ENCODE data around the gene HLA-DPB1. TPM values are rescaled to one million over a fixed set of nuclear protein-coding genes. Genes with fewer than 3 reads are reported as not detected.

Gene HLA-DPB1
- total RNA-seq (100 to 1,000 TPM in 1 of 10 donors, 10 to 100 TPM in 9; 19.2 to 264 (median 34.8) TPM), polyA plus RNA-seq (10 to 100 TPM; 18.7 to 48.2 TPM)
- long read RNA-seq, donor 1, transcript HLA-DPB1-211 (6 exons, 1,560 nt) = major isoform, 17 of 26 reads
- long read RNA-seq, donor 1, partial matches to known transcripts = 3 of 26 reads
- long read RNA-seq, donor 1, other reads (novel, unspliced or antisense) = 5 of 26 reads
- long read RNA-seq, donor 2, transcript HLA-DPB1-211 (6 exons, 1,560 nt) = major isoform, 17 of 28 reads
- long read RNA-seq, donor 2, partial matches to known transcripts = 9 of 28 reads
- long read RNA-seq, donor 2, other reads (novel, unspliced or antisense) = 2 of 28 reads
- long read RNA-seq, donor 3, partial matches to known transcripts = 0 of 4 reads
- long read RNA-seq, donor 3, other reads (novel, unspliced or antisense) = 1 of 4 reads

DNA sequence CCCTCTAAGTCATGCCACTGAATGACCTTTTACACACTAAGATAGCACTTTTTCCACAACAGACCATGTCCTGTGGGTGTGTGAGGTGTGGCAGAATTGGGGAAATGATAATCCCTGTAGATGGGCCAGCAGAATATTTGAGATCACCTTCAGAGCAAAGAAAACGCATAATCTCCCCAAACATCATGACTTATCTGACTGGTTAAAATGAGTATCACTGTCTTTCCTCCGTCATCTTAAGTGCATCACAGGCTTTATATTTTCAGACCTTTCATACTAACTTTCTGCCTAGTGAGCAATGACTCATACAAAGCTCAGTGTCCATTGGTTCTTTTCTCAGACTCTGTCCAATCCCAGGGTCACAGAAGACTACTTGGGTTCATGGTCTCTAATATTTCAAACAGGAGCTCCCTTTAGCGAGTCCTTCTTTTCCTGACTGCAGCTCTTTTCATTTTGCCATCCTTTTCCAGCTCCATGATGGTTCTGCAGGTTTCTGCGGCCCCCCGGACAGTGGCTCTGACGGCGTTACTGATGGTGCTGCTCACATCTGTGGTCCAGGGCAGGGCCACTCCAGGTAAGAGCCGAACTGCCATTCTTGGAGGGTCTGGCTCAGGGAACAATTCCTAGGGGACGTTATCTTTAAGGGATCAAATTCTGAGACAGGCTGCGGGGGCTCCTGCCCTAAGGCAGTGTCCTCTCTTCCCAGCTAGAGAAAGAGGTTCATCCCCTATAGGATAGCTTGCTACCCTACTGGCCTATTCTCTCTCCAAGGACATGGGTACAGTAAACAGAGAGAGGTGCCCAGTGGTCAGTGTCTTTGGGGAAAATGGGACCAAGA lies at the start of gene HLA-DPB1:
Gene HLA-DPB1, plus strand, starts transcription at position 423 of the 838 bp plus-strand sequence. Its CDS starts 52 bp downstream, at position 475.
- WGBS, 2 donors = 43 to 56% methylated on average over 10 of the region's 10 CpGs
- peaks cover 0 to 82% (median under 1%) of the 10 kb centered on the region in 9 donors for H3K4me1 ChIP-seq
- H3K9me3 ChIP-seq = no peaks in the 10 kb centered on the region
- peaks cover 0 to 14% (median 0%) of the 10 kb centered on the region in 9 donors for H3K36me3 ChIP-seq
- TF ChIP-seq, protein P1, sequence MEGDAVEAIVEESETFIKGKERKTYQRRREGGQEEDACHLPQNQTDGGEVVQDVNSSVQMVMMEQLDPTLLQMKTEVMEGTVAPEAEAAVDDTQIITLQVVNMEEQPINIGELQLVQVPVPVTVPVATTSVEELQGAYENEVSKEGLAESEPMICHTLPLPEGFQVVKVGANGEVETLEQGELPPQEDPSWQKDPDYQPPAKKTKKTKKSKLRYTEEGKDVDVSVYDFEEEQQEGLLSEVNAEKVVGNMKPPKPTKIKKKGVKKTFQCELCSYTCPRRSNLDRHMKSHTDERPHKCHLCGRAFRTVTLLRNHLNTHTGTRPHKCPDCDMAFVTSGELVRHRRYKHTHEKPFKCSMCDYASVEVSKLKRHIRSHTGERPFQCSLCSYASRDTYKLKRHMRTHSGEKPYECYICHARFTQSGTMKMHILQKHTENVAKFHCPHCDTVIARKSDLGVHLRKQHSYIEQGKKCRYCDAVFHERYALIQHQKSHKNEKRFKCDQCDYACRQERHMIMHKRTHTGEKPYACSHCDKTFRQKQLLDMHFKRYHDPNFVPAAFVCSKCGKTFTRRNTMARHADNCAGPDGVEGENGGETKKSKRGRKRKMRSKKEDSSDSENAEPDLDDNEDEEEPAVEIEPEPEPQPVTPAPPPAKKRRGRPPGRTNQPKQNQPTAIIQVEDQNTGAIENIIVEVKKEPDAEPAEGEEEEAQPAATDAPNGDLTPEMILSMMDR (IDR thresholded peaks at IDR 0.05) = no peak
- DNase-seq (peak in 1 of 2 donors; percentile 50), ATAC-seq (peak; percentile 74 to 87 (median 80))
- H3K4me3 ChIP-seq = peak within 1 kb of the TSS in 9 of 10 donors; percentile 33 to 71 (median 57)
- peaks cover 0 to 3% (median 0%) of the 10 kb centered on the region in 7 donors for H3K27me3 ChIP-seq
- H3K27ac ChIP-seq = peak within 1 kb of the TSS; percentile 19 to 96 (median 82)
- intact Hi-C loops (cut with DNase I) = loop anchor here in 1 of 10 donors (5.0 kb wide), 1 partner anchor 58 kb away; no protein-coding TSS in a partner anchor

DNA sequence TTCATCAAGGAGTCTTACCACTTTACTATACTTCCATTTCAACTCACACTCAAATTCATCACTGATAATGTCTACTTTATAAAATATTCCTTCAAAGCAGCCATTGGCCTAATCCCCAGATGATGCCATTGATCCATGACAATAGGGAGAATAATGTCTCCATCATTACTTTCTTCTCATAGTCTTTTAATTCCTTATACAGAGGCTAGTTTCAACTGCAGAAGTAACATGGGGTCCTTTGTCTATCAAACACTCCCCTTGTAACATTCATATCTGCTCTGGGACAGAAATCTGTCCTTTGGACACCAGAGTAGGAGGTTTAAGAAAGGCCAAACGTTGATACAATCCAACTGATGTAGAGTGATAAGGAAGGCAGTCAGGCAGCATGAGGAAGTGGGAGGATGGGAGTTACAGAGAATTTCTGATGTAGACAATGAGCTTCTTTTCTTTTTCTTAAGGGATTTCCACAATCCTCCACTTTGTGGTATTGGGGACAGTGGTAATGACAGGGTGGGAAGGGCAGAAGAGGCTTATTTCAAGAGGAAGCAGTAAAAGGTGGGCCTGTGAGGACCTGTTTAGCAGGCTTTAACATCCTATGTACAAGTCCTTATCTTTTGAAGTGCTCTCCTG lies 47.5 kb upstream of the HLA-DPB1 start:
- 2 to 14% methylated on average over 1 of the region's 1 CpG for WGBS, 2 donors
- H3K27ac ChIP-seq = peak overlapping the region in 8 of 10 donors; percentile 9 to 94 (median 85)

DNA sequence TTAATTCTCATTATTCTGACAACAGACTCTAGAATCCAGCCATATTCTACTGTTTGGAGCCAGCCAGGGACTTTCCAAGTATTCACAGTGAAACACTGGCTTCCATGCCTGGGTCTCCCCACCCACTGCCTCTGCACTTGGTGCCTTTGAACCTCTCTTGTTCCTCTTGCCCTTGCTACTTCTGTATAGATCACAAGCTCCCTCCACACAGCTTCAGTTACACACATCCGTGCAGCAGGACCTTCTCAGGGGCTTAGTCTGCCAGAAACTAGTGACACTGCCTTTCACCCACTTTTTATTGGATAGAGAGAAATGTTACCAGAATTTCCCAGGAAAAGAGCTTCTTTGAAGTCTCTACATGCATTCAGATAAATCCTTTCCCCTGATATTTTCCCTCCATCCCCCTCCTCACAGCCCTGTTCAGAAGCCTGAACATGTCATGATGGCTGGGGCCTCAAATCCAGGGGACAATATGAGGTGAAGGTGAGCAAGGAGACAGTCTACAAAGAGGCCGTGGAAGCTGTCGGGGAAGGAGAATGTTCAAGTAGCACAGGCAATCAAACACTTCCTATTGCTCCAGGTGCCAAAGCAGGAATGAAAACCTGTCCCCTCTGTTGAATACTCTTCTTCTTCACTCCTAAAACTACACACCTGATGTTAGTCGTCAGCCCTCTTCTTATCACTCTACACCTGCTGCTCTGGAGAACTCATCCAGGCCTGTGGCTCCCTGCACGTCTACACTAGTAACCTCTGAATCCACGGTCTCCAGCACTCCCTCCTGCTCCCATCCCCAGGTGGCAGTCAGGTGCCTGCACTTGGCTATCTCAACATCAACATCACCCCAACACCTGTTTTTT lies 46.2 kb upstream of the HLA-DPB1 start:
- Histone ChIP-seq H3K9me3 (peaks cover 0 to 3% (median 0%) of the 10 kb centered on the region in 11 donors), H3K36me3 (no peaks in the 10 kb centered on the region), H3K27ac (peak overlapping the region; percentile 40 to 94 (median 82)), H3K4me1 (peaks cover 0 to 26% (median 6%) of the 10 kb centered on the region in 9 donors), H3K27me3 (peaks cover 0 to 9% (median 0%) of the 10 kb centered on the region in 7 donors), H3K4me3 (no peak overlapping the region)
- 37 to 51% methylated on average over 6 of the region's 6 CpGs for WGBS, 2 donors
- peak; percentile 87 to 98 (median 96) for ATAC-seq
- TF ChIP-seq, protein P1 (IDR thresholded peaks at IDR 0.05) = no peak
- intact Hi-C loops (cut with DNase I) = no loop called here
- DNase-seq = peak in 1 of 2 donors; percentile 76

More for the DNA sequence above, 47.5 kb upstream of the HLA-DPB1 start:
- H3K9me3 ChIP-seq = no peaks in the 10 kb centered on the region
- H3K27me3 ChIP-seq = peaks cover 0 to 9% (median 0%) of the 10 kb centered on the region in 7 donors
- no peaks in the 10 kb centered on the region for H3K36me3 ChIP-seq
- peaks cover 0 to 26% (median 6%) of the 10 kb centered on the region in 9 donors for H3K4me1 ChIP-seq
- TF ChIP-seq, protein P1 (IDR thresholded peaks at IDR 0.05) = no peak
- ATAC-seq (peak in 5 of 8 donors; percentile 23 to 53 (median 39)), DNase-seq (no peak)
- intact Hi-C loops (cut with DNase I) = no loop called here
- H3K4me3 ChIP-seq = no peak overlapping the region
